IMR-90 (cell line): ENCODE measurements around the gene CEP41. TPM values are rescaled to one million over a fixed set of nuclear protein-coding genes. Genes with fewer than 3 reads are reported as not detected.

ENCODE experiments used
- ATAC-seq: fragments of 200-7000 bp; cut with Tn5 transposase; 2 replicates; pipeline ENCODE4 v1.9.1; 2020; ENCODE audit warnings: low read depth, mild to moderate bottlenecking, moderate library complexity
- BruUV-seq: library from RNA; stranded (reverse); fragments of 400-500 nt; replicated peaks from 2 replicates; lab custom pipeline; 2021; lab: Mats Ljungman, UMichigan
- CTCF ChIA-PET: fragments of 300-600 bp; formaldehyde crosslinking; extraction: SDS; loops from one replicate; lab custom pipeline; 2021; ENCODE audit warnings: antibody characterized with exemption; lab: Yijun Ruan, JAX
- POLR2A ChIA-PET: fragments of 300-600 bp; sonication (Branson Sonifier 250); formaldehyde crosslinking; loops from one replicate; lab custom pipeline; 2022; ENCODE audit warnings: antibody characterized with exemption; ENCODE audit not compliant: unreplicated experiment; lab: Charles Lee
- DNase-seq: peaks from one replicate; pipeline ENCODE4 v3.0.0; 2013
- H2AFZ ChIP-seq: replicated peaks from 2 replicates; pipeline ENCODE3; 2013; ENCODE audit warnings: low read length, mild to moderate bottlenecking; ENCODE audit not compliant: poor library complexity
- H2AK5ac ChIP-seq: 2 replicates; pipeline ENCODE4 v1.6.1; 2013; ENCODE audit warnings: low read depth, low read length, inconsistent platforms
- H2AK9ac ChIP-seq: replicated peaks from 2 replicates; pipeline ENCODE3; 2013; ENCODE audit warnings: mild to moderate bottlenecking, low read depth, low read length, moderate library complexity; ENCODE audit not compliant: poor library complexity
- H2BK120ac ChIP-seq: 2 replicates; pipeline ENCODE4 v1.6.1; 2013; ENCODE audit warnings: low read depth, low read length, inconsistent platforms
- H2BK15ac ChIP-seq: 3 replicates; pipeline ENCODE4 v1.6.1; 2013; ENCODE audit warnings: low read depth, low read length, inconsistent platforms
- H2BK20ac ChIP-seq: 2 replicates; pipeline ENCODE4 v1.6.1; 2013; ENCODE audit warnings: low read depth, mild to moderate bottlenecking, inconsistent platforms, low read length, moderate library complexity
- H2BK5ac ChIP-seq: 2 replicates; pipeline ENCODE4 v1.6.1; 2013; ENCODE audit warnings: mild to moderate bottlenecking, low read depth, low read length, inconsistent platforms; ENCODE audit not compliant: poor library complexity, severe bottlenecking
- H3K14ac ChIP-seq: replicated peaks from 2 replicates; pipeline ENCODE4 v1.6.1; 2013; ENCODE audit warnings: low read depth, low read length, inconsistent platforms
- H3K18ac ChIP-seq: 2 replicates; pipeline ENCODE4 v1.6.1; 2013; ENCODE audit warnings: low read depth, low read length, control low read depth
- H3K23ac ChIP-seq: 2 replicates; pipeline ENCODE4 v1.6.1; 2013; ENCODE audit warnings: low read depth, low read length, inconsistent platforms
- H3K27ac ChIP-seq: 2 replicates; pipeline ENCODE4 v1.5.1; 2013; ENCODE audit warnings: mild to moderate bottlenecking, control low read depth, low read length; ENCODE audit not compliant: insufficient read depth
- H3K27me3 ChIP-seq: 2 replicates; pipeline ENCODE4 v1.6.1; 2013; ENCODE audit warnings: low read length; ENCODE audit not compliant: control insufficient read depth, insufficient read depth
- H3K36me3 ChIP-seq: 2 replicates; pipeline ENCODE4 v1.6.1; 2013; ENCODE audit warnings: low read length, mixed read lengths; ENCODE audit not compliant: control insufficient read depth, insufficient read depth
- H3K4ac ChIP-seq: 2 replicates; pipeline ENCODE4 v1.6.1; 2013; ENCODE audit warnings: low read depth, low read length, inconsistent platforms
- H3K4me1 ChIP-seq: 2 replicates; pipeline ENCODE4 v1.6.1; 2013; ENCODE audit warnings: low read length, mixed read lengths; ENCODE audit not compliant: control insufficient read depth, insufficient read depth
- H3K4me2 ChIP-seq: 2 replicates; pipeline ENCODE4 v1.6.1; 2013; ENCODE audit warnings: low read depth, mild to moderate bottlenecking, control low read depth, low read length, moderate library complexity
- H3K4me3 ChIP-seq: 2 replicates; pipeline ENCODE4 v1.5.1; 2013; ENCODE audit warnings: low read depth, mild to moderate bottlenecking, control low read depth, low read length, moderate library complexity; ENCODE audit not compliant: insufficient read depth
- H3K56ac ChIP-seq: 2 replicates; pipeline ENCODE4 v1.6.1; 2013; ENCODE audit warnings: low read length, inconsistent platforms; ENCODE audit not compliant: insufficient read depth; ENCODE audit errors: extremely low read depth
- H3K79me1 ChIP-seq, 2 experiments: 2 replicates each; pipeline ENCODE4 v1.6.1; 2013; ENCODE audit warnings: low read length in 2 of 2, inconsistent platforms in 1 of 2, low read depth in 1 of 2
- H3K9ac ChIP-seq: 2 replicates; pipeline ENCODE4 v1.6.1; 2013; ENCODE audit warnings: low read depth, low read length, control low read depth
- H3K9me1 ChIP-seq: 2 replicates; pipeline ENCODE4 v1.6.1; 2013; ENCODE audit warnings: low read length, inconsistent platforms; ENCODE audit not compliant: insufficient read depth
- H3K9me3 ChIP-seq: 2 replicates; pipeline ENCODE4 v1.6.1; 2013; ENCODE audit warnings: low read length; ENCODE audit not compliant: control insufficient read depth, insufficient read depth
- H4K20me1 ChIP-seq: 2 replicates; pipeline ENCODE4 v1.6.1; 2013; ENCODE audit warnings: low read length, inconsistent platforms; ENCODE audit not compliant: insufficient read depth
- H4K5ac ChIP-seq: 2 replicates; pipeline ENCODE4 v1.6.1; 2013; ENCODE audit warnings: mild to moderate bottlenecking, low read depth, low read length, control low read depth
- H4K8ac ChIP-seq, 2 experiments: 2 replicates each; pipeline ENCODE4 v1.6.1; 2013; ENCODE audit warnings: low read depth in 2 of 2, low read length in 2 of 2, control low read depth in 1 of 2, inconsistent platforms in 1 of 2
- H4K91ac ChIP-seq: 2 replicates; pipeline ENCODE4 v1.6.1; 2013; ENCODE audit warnings: low read depth, low read length, inconsistent platforms; ENCODE audit not compliant: insufficient read depth
- BHLHE40 ChIP-seq: fragments of 150-350 bp; IDR thresholded peaks from 2 replicates; pipeline ENCODE4 v1.6.1; 2016; ENCODE audit warnings: mild to moderate bottlenecking, low read depth, low read length
- CEBPB ChIP-seq: IDR thresholded peaks from 2 replicates; pipeline ENCODE4 v1.6.1; 2012; ENCODE audit warnings: low read depth, low read length, improper control_type of control experiment
- CTCF ChIP-seq: conservative IDR thresholded peaks from 2 replicates; pipeline ENCODE4 v1.5.1; 2012; ENCODE audit warnings: mild to moderate bottlenecking, low read depth, low read length, improper control_type of control experiment
- FOS ChIP-seq: fragments of 150-350 bp; IDR thresholded peaks from 2 replicates; pipeline ENCODE4 v1.6.1; 2016; ENCODE audit warnings: low read depth, low read length
- MAFK ChIP-seq: IDR thresholded peaks from 2 replicates; pipeline ENCODE4 v1.6.1; 2012; ENCODE audit warnings: low read depth, low read length, improper control_type of control experiment
- MAZ ChIP-seq: IDR thresholded peaks from 2 replicates; pipeline ENCODE4 v1.6.1; 2012; ENCODE audit warnings: low read depth, mild to moderate bottlenecking, low read length, improper control_type of control experiment, moderate library complexity, borderline replicate concordance
- MXI1 ChIP-seq: IDR thresholded peaks from 2 replicates; pipeline ENCODE4 v1.6.1; 2012; ENCODE audit warnings: low read depth, mild to moderate bottlenecking, low read length, moderate library complexity, borderline replicate concordance
- NFE2L2 ChIP-seq: fragments of 150-350 bp; IDR thresholded peaks from 2 replicates; pipeline ENCODE4 v1.6.1; 2016; ENCODE audit warnings: low read depth, mild to moderate bottlenecking, low read length
- POLR2A ChIP-seq: IDR thresholded peaks from 2 replicates; pipeline ENCODE4 v1.6.1; 2012; ENCODE audit warnings: mild to moderate bottlenecking, low read depth, low read length
- RAD21 ChIP-seq: IDR thresholded peaks from 2 replicates; pipeline ENCODE4 v1.6.1; 2012; ENCODE audit warnings: low read length, improper control_type of control experiment
- RCOR1 ChIP-seq: IDR thresholded peaks from 2 replicates; pipeline ENCODE4 v1.6.1; 2012; ENCODE audit warnings: mild to moderate bottlenecking, low read length, improper control_type of control experiment; ENCODE audit not compliant: insufficient replicate concordance
- RFX5 ChIP-seq: IDR thresholded peaks from 2 replicates; pipeline ENCODE4 v1.8.0; 2012; ENCODE audit warnings: low read depth, mild to moderate bottlenecking, low read length, moderate library complexity
- SMC3 ChIP-seq: fragments of 150-350 bp; IDR thresholded peaks from 2 replicates; pipeline ENCODE4 v1.6.1; 2016; ENCODE audit warnings: low read depth, mild to moderate bottlenecking, antibody characterized with exemption, low read length, moderate library complexity
- dilution Hi-C: fragments of 300-500 bp; cut with HindIII; formaldehyde crosslinking; loops from one replicate; pipeline ENCODE4 v1.14.3; 2018; ENCODE audit warnings: low sequenced_read_pairs; ENCODE audit not compliant: unreplicated experiment
- in situ Hi-C: fragments of 300-500 bp; cut with MboI; formaldehyde crosslinking; loops from 3 replicates; pipeline ENCODE4 v1.14.3; 2019; ENCODE audit warnings: low sequenced_read_pairs, inconsistent platforms, mixed read lengths
- intact Hi-C: fragments of 100-400 bp; cut with micrococcal nuclease; formaldehyde crosslinking; loops from 2 replicates; pipeline ENCODE4 v1.10.0; 2022
- polyA plus RNA-seq, 3 experiments: library from polyadenylated mRNA; depleted of rRNA; stranded (reverse); fragments of >200 nt; gene quantifications; 2 replicates each; pipeline ENCODE4 v1.2.3, GENCODE V29; 2012; ENCODE audit warnings: low replicate concordance in 1 of 3
- total RNA-seq: library from RNA; depleted of rRNA; stranded (reverse); fragments of >200 nt; gene quantifications from 2 replicates; pipeline ENCODE4 v1.2.3, GENCODE V29; 2012

CEP41 gene
- total and polyA plus RNA-seq, 2 of the 4 experiments (the other 2 are of a cell fraction) = 12.2 to 21.9 TPM

GRCh38 chr7:130415006-130415405 is 25.8 kb downstream of the CEP41 start:
- Histone ChIP-seq H3K4me1 (peaks cover 3% of the 10 kb centered on the region), H3K56ac (no peak overlapping the region), H3K27ac (no peak overlapping the region), H3K27me3 (no peaks in the 10 kb centered on the region), H2AK9ac (no peak overlapping the region), H3K23ac (no peak overlapping the region; the same call in 1 of the 2 replicates), H3K18ac (peak overlapping the region; percentile 52; the same call in 1 of the 2 replicates), H3K4ac (no peak overlapping the region), H3K14ac (0 out of 2 replicates have a peak overlapping the region, but pooled peaks have one; percentile 51), H2BK20ac (peak overlapping the region; percentile 30; the same call in 1 of the 2 replicates), H4K91ac (no peak overlapping the region), H4K8ac (no peak overlapping the region), H3K4me3 (no peak overlapping the region), H3K79me1 (peaks cover 5 to 10% of the 10 kb centered on the region in 2 experiments; a peak in 3 of 4 replicates), H3K9me3 (no peaks in the 10 kb centered on the region), H4K20me1 (no peaks in the 10 kb centered on the region), H4K5ac (no peak overlapping the region), H2AK5ac (no peak overlapping the region), H3K9me1 (peaks cover 8% of the 10 kb centered on the region), H2BK120ac (no peak overlapping the region), H2BK5ac (no peak overlapping the region), H3K9ac (no peak overlapping the region), H3K4me2 (no peak overlapping the region), H3K36me3 (0 out of 2 replicates have a peak, but pooled peaks cover 3% of the 10 kb centered on the region), H2AFZ (no peak overlapping the region), H2BK15ac (no peak overlapping the region)
- dilution Hi-C loops = no loop called here
- no peak for DNase-seq
- POLR2A ChIA-PET = no interaction called here
- BruUV-seq = no TSS peak
- no peak for TF ChIP-seq MAFK
- TF ChIP-seq SMC3 = no peak
- no peak for TF ChIP-seq RAD21
- TF ChIP-seq MAZ = no peak
- no peak for TF ChIP-seq CEBPB
- no peak for TF ChIP-seq RFX5
- TF ChIP-seq FOS = no peak
- TF ChIP-seq RCOR1 = no peak
- no peak for TF ChIP-seq MXI1
- no peak for TF ChIP-seq POLR2A
- no peak for TF ChIP-seq CTCF
- TF ChIP-seq BHLHE40 = no peak
- TF ChIP-seq NFE2L2 = no peak
- in situ Hi-C loops = no loop called here
- no peak for ATAC-seq
- intact Hi-C loops = no loop called here
- CTCF ChIA-PET = no interaction called here
